ENCODE data around the gene EFHD2. TPM values are rescaled to one million over a fixed set of nuclear protein-coding genes. Genes with fewer than 3 reads are reported as not detected.

The EFHD2 gene
- total RNA-seq, 1 experiment from 2014 or later: 129 TPM

GRCh38 chr1:15406614-15407559, 2.8 kb upstream of the EFHD2 start:
- H3K79me2 ChIP-seq (ENCODE audit: low read depth): peaks cover 19% of the 10 kb centered on the region
- H4K20me1 ChIP-seq (ENCODE audit: insufficient read depth): peaks cover 6% of the 10 kb centered on the region
- no peak overlapping the region for H3K4me3 ChIP-seq
- POLR2A ChIA-PET (ENCODE audit: unreplicated experiment): no interaction called here
- DNase-seq: no peak
- H3K4me2 ChIP-seq: no peak overlapping the region
- no TSS peak for BruUV-seq (replicated peaks)
- H3K27me3 ChIP-seq (ENCODE audit: insufficient read depth, low read depth): no peaks in the 10 kb centered on the region
- H3K27ac ChIP-seq: no peak overlapping the region
- H3F3A ChIP-seq (ENCODE audit: insufficient read depth, low read depth): peaks cover 8% of the 10 kb centered on the region; the same call in 1 of the 2 replicates
- H3K4me1 ChIP-seq (replicated peaks; ENCODE audit: insufficient read depth): peaks cover under 1% of the 10 kb centered on the region
- no peaks in the 10 kb centered on the region for H3K9me2 ChIP-seq (ENCODE audit: insufficient read depth)
- no peaks in the 10 kb centered on the region for H3K9me3 ChIP-seq (ENCODE audit: insufficient read depth, low read depth)
- H3K36me3 ChIP-seq (ENCODE audit: low read depth): no peaks in the 10 kb centered on the region
- intact Hi-C loops (cut with micrococcal nuclease; ENCODE audit: unreplicated experiment): no loop called here
- H2AFZ ChIP-seq: no peak overlapping the region
- CTCF ChIA-PET: no interaction called here
- TF ChIP-seq, protein P1, sequence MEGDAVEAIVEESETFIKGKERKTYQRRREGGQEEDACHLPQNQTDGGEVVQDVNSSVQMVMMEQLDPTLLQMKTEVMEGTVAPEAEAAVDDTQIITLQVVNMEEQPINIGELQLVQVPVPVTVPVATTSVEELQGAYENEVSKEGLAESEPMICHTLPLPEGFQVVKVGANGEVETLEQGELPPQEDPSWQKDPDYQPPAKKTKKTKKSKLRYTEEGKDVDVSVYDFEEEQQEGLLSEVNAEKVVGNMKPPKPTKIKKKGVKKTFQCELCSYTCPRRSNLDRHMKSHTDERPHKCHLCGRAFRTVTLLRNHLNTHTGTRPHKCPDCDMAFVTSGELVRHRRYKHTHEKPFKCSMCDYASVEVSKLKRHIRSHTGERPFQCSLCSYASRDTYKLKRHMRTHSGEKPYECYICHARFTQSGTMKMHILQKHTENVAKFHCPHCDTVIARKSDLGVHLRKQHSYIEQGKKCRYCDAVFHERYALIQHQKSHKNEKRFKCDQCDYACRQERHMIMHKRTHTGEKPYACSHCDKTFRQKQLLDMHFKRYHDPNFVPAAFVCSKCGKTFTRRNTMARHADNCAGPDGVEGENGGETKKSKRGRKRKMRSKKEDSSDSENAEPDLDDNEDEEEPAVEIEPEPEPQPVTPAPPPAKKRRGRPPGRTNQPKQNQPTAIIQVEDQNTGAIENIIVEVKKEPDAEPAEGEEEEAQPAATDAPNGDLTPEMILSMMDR (conservative IDR thresholded peaks at IDR 0.05): no peak
- TF ChIP-seq EZH2 (IDR thresholded peaks at IDR 0.05; ENCODE audit: low read depth): no peak

DNA sequence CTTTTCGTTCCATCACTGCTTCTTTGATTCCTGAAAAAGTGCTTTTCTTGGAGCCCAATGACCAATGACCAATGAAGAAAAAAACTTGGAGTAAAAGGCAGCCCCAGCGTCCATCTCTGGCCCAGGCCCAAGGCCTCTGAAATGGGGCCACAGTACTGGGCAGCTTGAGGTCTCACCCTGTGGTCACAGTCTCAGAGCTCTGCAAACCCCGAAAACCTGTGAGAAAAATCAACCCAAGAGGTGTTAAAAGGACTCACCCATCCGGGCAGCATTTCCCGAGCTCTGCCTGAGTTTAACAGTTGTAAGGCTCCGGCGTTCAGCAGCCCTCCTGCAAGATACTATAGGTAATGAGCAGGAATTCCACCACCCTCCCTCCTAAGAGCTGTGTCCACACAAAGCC, 2.1 kb upstream of the EFHD2 start:
- intact Hi-C loops (cut with micrococcal nuclease; ENCODE audit: unreplicated experiment): no loop called here
- TF ChIP-seq, protein P1 (conservative IDR thresholded peaks at IDR 0.05): no peak
- TF ChIP-seq EZH2 (IDR thresholded peaks at IDR 0.05; ENCODE audit: low read depth): no peak
- peaks cover 6% of the 10 kb centered on the region for H4K20me1 ChIP-seq (ENCODE audit: insufficient read depth)
- no peak overlapping the region for H3K4me3 ChIP-seq
- no peaks in the 10 kb centered on the region for H3K27me3 ChIP-seq (ENCODE audit: insufficient read depth, low read depth)
- no peaks in the 10 kb centered on the region for H3K36me3 ChIP-seq (ENCODE audit: low read depth)
- POLR2A ChIA-PET (ENCODE audit: unreplicated experiment): no interaction called here
- H3K4me1 ChIP-seq (replicated peaks; ENCODE audit: insufficient read depth): peaks cover 8% of the 10 kb centered on the region
- no TSS peak for BruUV-seq (replicated peaks)
- H3F3A ChIP-seq (ENCODE audit: insufficient read depth, low read depth): peaks cover 10% of the 10 kb centered on the region; the same call in 1 of the 2 replicates
- no peak for DNase-seq
- no peak overlapping the region for H3K27ac ChIP-seq
- H3K9me3 ChIP-seq (ENCODE audit: insufficient read depth, low read depth): no peaks in the 10 kb centered on the region
- H3K79me2 ChIP-seq (ENCODE audit: low read depth): peaks cover 26% of the 10 kb centered on the region
- CTCF ChIA-PET: no interaction called here
- no peak overlapping the region for H3K4me2 ChIP-seq
- no peak overlapping the region for H2AFZ ChIP-seq
- H3K9me2 ChIP-seq (ENCODE audit: insufficient read depth): no peaks in the 10 kb centered on the region

- peaks cover 40% of the 10 kb centered on the region for H3K79me2 ChIP-seq (ENCODE audit: low read depth)
- BruUV-seq (replicated peaks): TSS peak; percentile 45
- H2AFZ ChIP-seq: peak overlapping the region; percentile 52; the same call in 1 of the 2 replicates
- ChIA-PET POLR2A (ENCODE audit: unreplicated experiment) (interaction anchor here (0.5 to 0.7 kb wide), 2 partner anchors 18 to 86 kb away, joined by 3 to 4 read pairs; no protein-coding TSS in a partner anchor), CTCF (no interaction called here)
- H3K4me2 ChIP-seq: peak overlapping the region; percentile 94
- peaks cover 10% of the 10 kb centered on the region; the same call in 1 of the 2 replicates for H3F3A ChIP-seq (ENCODE audit: insufficient read depth, low read depth)
- no peak overlapping the region for H3K27ac ChIP-seq
- no peak for DNase-seq
- no peaks in the 10 kb centered on the region for H3K27me3 ChIP-seq (ENCODE audit: insufficient read depth, low read depth)
- peaks cover 16% of the 10 kb centered on the region for H3K4me1 ChIP-seq (replicated peaks; ENCODE audit: insufficient read depth)
- intact Hi-C loops (cut with micrococcal nuclease; ENCODE audit: unreplicated experiment): no loop called here
- H3K4me3 ChIP-seq: peak overlapping the region; percentile 75
- peaks cover 6% of the 10 kb centered on the region for H4K20me1 ChIP-seq (ENCODE audit: insufficient read depth)
- no peak for TF ChIP-seq EZH2 (IDR thresholded peaks at IDR 0.05; ENCODE audit: low read depth)
- TF ChIP-seq, protein P1 (conservative IDR thresholded peaks at IDR 0.05): no peak
- H3K9me3 ChIP-seq (ENCODE audit: insufficient read depth, low read depth): no peaks in the 10 kb centered on the region
- H3K36me3 ChIP-seq (ENCODE audit: low read depth): no peaks in the 10 kb centered on the region
- no peaks in the 10 kb centered on the region for H3K9me2 ChIP-seq (ENCODE audit: insufficient read depth)
These were observed 749 bp upstream of the EFHD2 start for GRCh38 chr1:15408890-15409387.

Data from PC-9 (cell line).